ENCODE data around the gene SLC8A3.

The SLC8A3 gene

GRCh38 chr14:70023871-70024270, 164.9 kb downstream of the SLC8A3 start:
- no peak for DNase-seq (ENCODE audit: low spot score)

DNA sequence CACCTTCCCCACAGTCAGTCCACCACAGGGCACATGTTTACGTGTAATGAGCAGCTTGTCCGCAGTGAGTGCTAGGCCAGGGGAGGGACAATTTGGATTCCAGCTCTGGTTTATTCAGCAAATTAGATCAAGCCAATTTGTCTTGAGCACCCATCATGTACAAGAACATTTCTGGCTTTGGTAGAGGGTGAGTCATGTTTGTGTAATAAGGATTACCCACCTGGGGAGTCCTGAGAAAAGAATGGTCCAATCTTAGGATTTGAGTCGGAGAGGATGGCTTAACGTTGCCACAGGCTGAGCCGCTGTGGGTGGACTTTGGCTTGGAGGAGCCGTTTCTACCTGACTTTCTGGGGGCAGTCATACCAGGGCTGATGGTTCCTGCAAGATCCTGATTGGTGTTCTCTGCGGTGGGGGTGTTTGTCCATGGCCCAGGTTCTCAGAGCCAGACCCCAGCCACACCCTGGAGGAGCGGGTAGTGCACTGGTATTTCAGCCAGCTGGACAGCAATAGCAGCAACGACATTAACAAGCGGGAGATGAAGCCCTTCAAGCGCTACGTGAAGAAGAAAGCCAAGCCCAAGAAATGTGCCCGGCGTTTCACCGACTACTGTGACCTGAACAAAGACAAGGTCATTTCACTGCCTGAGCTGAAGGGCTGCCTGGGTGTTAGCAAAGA, 165.8 kb downstream of the SLC8A3 start:
- no peak for DNase-seq (ENCODE audit: low spot score)

DNA sequence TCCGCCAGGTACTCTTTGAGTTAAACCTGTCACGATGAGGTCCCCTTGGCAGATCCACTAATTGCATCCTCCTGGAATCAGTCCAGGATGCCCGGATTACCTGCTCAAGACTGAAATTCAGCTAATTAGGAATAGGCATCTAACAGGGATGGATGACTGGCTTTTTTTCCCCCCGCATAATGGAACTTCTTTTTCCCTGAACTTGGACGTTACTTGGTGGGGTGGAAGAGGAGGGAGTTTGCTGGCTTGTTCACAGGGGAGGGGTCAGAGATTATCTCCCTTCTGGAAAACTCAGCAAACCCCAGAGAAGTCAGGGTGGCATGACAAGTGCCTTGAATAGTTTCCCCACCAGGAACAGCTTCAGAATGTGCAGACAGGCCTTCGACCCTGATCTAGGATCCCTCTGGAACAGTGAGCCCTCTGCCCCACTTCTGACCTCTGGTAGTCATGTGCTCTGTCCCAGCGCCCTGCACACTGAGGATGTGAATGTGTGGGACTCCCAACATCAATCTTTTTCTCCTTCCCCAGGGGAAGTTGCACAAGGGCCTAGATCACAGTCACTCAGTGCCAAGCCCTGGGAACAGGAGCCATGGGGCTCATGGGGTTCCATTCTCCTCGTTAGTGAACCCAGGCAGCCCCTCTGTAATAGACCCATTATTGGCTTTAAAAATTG, 167.1 kb downstream of the SLC8A3 start:
- DNase-seq (ENCODE audit: low spot score): no peak

DNA sequence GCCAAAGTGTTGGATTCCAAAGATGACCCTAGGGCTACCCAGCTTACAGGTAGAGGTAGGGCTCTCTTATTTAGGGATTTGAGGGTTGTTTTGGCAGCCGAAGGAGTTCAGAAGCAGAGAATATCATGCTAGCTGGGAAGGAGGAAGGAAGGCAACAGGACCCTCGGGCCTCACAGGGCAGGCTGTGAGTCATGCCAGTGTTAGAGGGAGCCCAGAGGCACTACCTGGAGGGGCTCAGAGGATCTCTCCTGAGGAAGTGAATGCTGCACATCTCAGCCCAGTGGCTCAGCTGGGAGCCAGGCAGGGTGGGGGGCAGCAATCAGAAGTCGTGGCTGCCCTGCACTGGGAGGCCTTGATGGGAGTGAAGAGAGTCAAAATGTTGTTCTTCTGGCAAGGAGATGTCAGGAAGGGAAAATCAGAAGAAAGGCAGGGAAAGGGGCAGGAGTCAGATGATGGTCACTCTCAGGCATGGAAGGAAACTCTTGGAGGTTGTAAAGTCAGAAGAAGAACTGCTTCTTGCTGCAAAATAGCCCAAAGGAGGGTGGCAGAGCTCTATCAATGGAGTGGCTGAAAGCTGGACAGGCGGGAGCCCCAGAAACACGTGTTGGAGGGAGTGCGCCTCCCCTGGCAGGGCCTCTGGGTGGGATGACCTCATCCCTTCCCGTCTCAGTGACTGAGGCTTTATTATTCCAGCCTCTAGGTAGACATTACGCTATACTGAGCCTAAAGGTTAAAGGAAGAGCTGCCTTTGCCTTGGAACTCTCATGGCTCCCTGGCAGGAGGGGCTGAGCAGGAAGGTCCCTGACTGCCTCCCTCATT, 168.2 kb downstream of the SLC8A3 start:
- no peak for DNase-seq (ENCODE audit: low spot score)

DNA sequence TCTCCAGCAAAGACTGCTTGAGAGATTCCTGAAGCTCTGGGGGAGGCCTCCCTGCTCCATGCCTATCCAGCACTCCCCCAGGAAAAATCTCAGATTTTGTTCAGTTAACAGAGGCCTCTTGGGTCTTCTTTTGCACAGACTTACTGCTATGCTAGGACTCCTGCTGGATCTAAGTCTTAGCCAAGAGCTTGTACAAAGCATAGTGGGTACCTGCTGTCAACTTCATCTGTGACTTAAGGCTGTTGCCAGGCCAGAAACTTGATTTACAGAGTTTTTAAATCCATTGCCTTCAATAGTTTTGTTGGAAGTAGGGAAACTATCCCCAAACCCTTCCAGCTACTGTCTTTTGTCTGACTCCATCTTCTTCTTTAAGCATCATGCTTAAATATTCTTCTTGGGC, 169.1 kb downstream of the SLC8A3 start:
- DNase-seq (ENCODE audit: low spot score): no peak

DNA sequence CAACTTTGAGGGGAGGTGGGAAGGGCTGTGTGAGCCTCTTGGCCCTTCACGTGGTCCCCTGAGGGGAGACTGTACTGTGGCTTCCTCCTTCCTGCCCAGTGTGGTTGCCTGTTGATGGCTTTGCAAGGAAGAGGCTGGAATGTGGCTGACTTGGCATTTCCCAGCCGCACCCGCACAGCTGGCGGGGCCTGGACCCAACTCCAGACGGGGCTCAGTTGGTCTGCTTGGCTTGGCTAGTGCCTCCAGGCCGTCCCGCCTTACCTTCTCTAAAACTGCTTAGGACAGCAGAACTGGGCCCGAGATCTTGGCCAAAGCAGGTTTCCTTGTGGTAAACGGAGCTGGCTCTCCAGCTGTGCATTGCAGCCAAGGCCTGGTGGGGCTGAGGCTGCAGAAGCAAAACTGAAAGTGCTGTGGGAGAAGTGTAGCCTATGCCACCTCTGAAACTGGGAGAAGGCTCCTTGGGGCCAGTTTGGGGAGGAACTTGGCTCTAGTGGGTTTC, 170.0 kb downstream of the SLC8A3 start:
- no peak for DNase-seq (ENCODE audit: low spot score)

DNA sequence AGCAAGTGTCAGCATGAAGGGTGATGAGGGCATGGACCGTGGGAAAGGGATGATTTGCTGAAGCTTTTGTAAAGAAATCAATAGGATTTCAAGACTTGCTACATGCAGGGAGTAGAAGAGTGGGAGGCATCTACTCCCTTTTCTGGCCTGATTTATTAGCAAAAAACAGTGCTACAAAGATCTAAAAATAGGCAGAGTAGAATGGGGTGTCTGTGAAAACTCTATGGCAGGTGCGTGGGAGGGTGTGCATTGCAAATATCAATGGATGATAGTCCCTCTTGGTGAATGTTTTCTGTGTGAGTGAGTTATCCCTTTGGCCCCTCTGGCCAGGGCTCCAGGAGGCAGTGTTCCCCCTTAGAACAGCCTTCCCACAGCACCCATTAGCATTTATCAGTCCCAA, 170.5 kb downstream of the SLC8A3 start:
- no peak for DNase-seq (ENCODE audit: low spot score)

DNA sequence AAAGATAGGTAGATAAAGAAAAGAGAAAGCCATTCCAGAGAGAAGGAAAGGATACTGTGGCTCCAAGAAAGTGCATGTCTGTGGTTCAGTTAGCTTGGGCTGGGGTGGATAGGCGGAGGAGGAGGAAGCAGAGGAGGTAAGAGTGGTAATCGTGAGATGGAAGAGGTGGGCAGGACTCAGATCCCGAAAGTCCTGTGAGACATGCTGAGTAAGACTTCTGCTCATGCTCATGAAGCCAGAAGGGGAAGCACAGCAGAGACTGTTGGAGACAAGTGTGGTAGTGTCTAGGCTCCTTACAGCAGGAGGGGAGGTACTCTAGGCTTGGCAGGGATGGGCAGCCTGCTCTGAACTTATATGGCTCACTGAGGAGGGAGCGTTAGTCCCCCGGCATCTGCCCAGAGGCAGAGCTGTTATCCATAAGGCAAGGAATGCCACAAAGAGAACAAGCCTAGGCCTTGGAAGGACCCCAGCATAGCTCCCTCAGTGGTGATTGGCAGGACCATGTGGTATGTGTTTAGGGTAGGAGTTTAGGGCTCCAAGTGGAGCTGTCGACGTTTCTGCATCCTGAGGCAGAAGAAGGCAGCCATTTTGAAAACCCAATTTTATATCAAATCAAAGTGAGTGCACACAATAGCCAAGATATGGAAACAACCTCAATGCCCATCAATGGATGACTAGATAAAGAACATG, 174.2 kb downstream of the SLC8A3 start:
- DNase-seq (ENCODE audit: low spot score): no peak

DNA sequence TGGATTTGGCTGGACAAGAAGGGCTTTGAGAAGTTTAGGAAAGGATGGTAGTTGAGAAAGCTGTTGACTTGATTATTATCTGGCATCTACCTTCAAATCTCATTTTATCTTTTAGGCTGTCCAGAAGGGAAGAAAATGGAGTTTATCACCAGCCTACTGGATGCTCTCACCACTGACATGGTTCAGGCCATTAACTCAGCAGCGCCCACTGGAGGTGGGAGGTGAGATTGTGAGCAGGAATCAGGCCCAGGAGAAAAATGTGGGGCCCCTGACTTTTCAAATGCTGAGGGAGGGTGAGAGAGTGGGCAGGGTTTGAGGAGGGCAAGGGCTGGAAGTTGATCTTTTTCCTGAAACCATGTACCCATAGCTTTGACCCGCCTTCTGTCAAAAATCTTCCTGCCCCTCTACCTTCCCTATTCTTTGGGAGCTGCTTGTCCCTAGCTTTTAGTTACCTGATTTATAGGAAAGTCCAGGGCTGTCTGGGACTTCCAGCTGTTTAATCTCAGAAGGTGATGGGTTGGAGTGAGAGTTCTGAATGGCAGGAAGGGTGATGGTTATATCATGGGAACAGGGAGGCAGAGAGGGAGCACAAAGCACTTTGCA, 175.4 kb downstream of the SLC8A3 start:
- DNase-seq (ENCODE audit: low spot score): no peak

DNA sequence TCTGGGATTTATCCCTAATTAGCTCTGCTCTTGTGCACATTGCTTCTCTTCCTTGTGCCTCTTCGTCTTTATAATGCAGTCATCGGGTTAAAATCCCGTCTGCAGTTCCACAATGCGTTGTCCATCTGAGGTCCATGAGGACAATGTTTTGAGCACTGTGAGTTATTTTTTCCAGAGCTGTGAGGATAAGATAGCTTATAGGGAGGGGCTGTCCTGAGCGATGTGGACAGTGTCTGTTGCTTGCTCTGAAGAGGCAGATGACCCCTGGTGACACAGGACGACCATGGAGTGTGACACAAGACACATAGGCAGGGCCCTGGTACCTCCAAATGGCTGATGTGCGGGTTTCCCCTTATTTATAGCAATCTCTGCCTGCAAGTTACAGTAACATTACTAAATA, 177.0 kb downstream of the SLC8A3 start:
- no peak for DNase-seq (ENCODE audit: low spot score)

DNA sequence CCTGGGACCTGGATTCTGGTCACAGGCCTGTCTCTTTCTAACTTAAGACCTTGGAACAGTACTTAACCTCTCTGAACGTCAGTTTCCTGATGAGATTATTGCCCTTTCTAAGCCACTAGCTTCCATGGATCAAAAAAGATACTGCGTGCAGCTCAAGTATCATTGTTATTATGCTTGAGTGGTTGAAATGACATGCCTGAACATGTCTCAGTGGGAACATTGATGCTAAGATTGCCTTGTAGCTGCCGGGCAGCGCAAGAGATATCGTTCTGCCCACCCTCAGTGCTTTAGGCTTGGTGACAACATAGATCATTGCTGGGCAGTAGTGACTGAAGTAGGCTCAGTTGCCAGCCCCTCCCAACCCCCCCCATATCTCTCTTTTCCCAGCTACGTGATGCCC, 177.7 kb downstream of the SLC8A3 start:
- DNase-seq (ENCODE audit: low spot score): no peak

GRCh38 chr14:70009961-70010360, 178.8 kb downstream of the SLC8A3 start:
- no peak for DNase-seq (ENCODE audit: low spot score)

DNA sequence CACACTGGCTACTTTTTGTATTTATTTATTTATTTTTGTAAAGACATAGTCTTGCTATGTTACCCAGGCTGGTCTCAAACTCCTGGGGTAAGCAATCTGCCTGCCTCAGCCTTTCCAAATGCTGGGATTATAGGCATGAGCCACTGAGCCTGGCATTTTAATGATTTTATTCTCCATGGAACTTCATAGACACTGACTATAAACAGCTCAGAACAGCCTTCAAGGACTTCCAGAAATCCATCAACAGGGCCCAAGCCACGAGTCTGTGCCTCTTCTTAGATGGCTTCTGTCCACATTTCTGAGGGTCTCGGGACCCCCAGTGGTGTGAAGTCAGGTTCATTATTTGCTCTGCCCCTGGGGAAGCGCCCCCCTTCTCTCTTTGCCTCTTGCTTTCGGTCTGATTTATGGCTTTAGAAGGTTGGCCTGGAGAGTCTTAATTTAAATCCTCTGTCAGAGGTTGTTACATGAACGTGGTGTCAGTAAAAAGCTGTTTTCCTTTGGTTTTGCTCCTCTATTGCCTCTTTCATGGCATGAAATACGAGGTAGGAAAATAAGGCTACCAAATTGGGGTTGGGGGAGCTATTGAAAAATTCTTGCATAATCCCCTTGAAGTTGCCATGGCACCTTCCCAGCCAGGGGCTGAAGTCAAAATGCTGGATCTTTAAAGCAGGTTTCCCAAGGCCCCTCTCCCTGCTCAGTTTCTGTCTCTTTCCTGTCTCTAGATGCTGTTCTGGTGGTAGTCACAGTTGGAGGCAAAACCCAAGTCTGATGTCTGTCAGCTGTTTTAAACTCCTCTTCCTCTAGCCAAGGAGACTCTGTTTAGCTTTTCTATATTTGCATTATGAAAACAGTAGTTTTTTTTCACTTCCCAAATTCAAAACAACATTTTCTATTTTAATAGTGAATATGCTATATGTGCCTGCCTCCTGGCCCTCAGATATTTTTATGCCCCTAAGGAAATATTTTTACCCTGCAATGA, 180.2 kb downstream of the SLC8A3 start:
- no peak for DNase-seq (ENCODE audit: low spot score)

- no peak for DNase-seq (ENCODE audit: low spot score)
Observed at GRCh38 chr14:70006699-70007098, 182.1 kb downstream of the SLC8A3 start.

GRCh38 chr14:70005281-70005805, 183.4 kb downstream of the SLC8A3 start:
- DNase-seq (ENCODE audit: low spot score): no peak

GRCh38 chr14:70004791-70005190, 184.0 kb downstream of the SLC8A3 start:
- no peak for DNase-seq (ENCODE audit: low spot score)

GRCh38 chr14:70002589-70003346, 186.0 kb downstream of the SLC8A3 start:
- DNase-seq (ENCODE audit: low spot score): no peak

DNA sequence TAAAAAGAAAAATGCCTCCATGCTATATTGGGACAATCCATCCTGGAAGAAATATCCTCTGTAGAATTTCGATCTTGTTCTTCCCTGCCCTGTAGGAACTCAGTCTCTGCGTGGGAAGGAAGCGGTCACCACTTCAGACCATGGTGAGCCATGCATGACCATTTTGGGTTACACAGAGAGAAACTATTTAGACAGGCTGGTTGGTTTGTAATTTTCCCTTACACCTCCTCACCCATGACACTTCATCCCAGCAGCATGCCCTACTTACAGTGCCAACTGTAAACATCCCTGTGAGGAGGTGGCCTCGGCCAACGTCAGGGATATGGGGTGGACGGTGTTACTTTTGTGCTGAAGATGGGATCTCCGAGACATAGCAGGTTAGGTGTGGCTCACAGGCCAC, 188.2 kb downstream of the SLC8A3 start:
- no peak for DNase-seq (ENCODE audit: low spot score)

- DNase-seq (ENCODE audit: low spot score): no peak
Observed at GRCh38 chr14:69999261-69999674, 189.5 kb downstream of the SLC8A3 start.

DNA sequence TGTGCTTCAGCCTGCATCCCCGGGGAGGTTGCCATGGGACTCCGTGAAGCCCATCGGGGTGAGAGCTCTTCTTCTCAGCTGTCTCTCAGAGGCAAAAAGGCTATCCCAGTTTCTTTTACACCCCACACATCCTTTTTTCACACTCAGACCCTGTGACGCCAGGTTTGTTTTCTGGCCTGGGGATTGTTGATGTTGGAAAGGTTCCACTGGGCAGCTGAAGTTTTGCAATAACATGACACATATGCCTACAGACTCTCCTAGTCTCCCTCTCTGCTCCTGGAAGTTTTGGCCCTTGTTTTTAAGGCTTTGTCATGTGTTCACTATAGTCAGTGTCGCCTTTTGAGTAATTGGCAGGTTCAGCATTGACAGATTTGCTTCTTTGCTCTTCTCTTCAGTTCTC, 190.9 kb downstream of the SLC8A3 start:
- DNase-seq (ENCODE audit: low spot score): no peak
